ENCODE results near the gene MR1.

Gene MR1

GRCh38 chr1:181073638-181074037 lies 39.9 kb downstream of the MR1 start:
- no peak for DNase-seq

GRCh38 chr1:181075766-181076350 lies 42.1 kb downstream of the MR1 start:
- DNase-seq, result no peak

DNA sequence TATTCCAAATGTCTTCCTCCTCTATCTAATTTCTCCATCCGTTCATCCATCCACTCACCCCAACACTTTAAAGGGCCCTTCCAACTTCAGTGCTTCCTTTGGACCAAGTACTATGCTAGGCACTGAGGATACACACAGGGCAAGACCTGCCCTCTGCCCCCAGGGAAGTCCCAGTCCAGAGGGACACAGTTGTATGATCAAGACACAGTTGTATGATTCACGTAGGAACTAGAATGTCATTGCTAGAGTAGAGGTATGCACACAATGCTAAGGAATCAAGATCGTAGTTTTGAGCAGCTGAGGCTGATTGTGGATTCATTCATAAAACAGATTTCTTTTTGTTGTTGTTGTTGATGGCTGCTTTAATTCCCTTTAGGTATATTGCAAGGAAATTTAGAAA lies 43.1 kb downstream of the MR1 start:
- no peak for DNase-seq

GRCh38 chr1:181077576-181078242 lies 43.9 kb downstream of the MR1 start:
- no peak for DNase-seq

GRCh38 chr1:181079382-181079781 lies 45.6 kb downstream of the MR1 start:
- no peak for DNase-seq

DNA sequence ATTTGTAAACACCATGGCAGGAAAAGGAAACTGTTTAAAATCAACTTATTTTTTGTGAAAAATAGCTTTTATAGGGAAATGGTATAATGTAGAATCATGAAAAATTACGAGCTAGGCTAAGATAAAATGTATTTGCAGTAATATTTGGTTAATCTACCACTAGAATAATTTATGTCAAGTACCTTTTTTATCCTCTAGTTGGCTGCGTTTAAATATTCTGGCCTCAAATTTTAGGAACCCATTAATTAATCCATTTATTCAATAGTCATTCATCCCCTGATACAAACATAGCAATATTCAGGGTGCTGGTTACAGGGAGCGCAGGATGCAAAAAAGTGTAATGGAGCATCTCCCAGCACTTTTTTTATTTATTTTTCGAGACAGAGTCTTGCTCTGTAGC lies 46.1 kb downstream of the MR1 start:
- no peak for DNase-seq

DNA sequence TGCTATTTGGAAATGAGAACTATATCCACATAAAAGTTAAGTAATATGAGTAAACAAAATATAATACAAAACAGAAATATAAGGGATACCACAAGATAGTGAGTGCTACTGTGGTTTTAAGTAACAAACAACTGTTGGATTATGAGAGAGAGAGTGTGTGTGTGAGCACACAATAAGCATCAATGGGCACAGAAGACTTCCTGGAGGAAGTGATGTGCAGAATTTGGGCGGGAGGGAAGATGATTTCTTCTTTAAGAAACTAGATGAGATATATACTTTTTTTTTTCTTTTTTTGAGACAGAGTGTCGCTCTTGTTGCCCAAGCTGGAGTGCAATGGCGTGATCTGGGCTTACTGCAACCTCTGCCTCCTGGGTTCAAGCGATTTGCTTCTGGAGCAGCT lies 46.8 kb downstream of the MR1 start:
- DNase-seq, result no peak

GRCh38 chr1:181081395-181081794 lies 47.6 kb downstream of the MR1 start:
- DNase-seq, result peak; percentile 53 to 82

- peak; percentile 37 to 78 for DNase-seq
These were observed 50.2 kb downstream of the MR1 start for GRCh38 chr1:181083842-181084605.

GRCh38 chr1:181084606-181084969 lies 50.8 kb downstream of the MR1 start:
- no peak for DNase-seq

DNA sequence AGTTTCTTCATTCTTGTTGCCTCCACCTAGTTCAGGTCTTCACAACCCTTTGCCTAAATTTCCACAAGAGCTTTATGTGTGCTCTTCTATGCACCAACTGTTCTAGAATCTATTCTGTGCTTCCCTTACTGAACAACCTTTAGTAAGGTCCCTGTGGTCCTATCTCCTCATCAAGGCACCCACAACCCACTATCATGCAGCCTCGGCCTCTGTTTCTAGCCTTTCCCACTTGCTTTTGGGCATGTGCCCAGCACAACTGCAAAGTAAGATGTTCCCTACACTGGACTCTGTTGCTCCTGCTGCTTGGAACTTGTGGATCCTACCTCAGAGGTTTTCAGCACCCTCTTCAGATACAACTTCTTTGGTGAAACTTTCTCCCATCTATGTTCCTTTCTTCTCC lies 52.3 kb downstream of the MR1 start:
- DNase-seq, result no peak

GRCh38 chr1:181086926-181087325 lies 53.1 kb downstream of the MR1 start:
- no peak for DNase-seq

DNA sequence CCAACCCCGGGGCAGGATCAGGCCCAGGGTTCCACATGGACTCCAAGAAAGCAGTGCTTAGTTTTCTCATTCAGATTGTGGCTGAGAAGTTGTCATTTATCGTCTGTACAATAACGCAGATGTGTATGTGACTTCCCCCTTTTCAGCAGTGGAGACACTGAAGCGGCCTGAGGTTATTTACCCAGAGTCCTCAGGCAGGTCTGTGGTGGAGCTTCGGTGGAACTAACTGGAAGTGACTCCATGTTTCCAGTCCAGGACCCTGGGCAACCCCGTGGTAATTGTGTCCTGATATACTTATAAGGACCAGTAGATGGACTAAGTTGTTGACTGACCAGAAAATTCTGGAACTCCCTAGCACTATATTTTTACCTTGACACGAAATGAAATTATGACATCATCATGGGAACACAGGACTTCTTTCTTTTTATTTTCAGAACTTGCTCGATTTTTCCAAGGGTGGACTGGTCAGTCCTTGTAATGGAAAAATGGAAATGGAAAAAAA lies 53.7 kb downstream of the MR1 start:
- no peak for DNase-seq

GRCh38 chr1:181088079-181089016 lies 54.6 kb downstream of the MR1 start, which contains the start of gene IER5:
TSS of gene IER5 (plus strand) at chr1:181088700. CDS start at chr1:181088903, 203 bp downstream.
- peak; percentile 97 for DNase-seq

- peak in 1 of 2 experiments; percentile 65 for DNase-seq
These were observed 55.4 kb downstream of the MR1 start for GRCh38 chr1:181089017-181089675.

GRCh38 chr1:181089676-181090544 lies 56.1 kb downstream of the MR1 start:
- peak; percentile 42 to 68 for DNase-seq

GRCh38 chr1:181090641-181091126 lies 56.9 kb downstream of the MR1 start:
- DNase-seq, result no peak

DNA sequence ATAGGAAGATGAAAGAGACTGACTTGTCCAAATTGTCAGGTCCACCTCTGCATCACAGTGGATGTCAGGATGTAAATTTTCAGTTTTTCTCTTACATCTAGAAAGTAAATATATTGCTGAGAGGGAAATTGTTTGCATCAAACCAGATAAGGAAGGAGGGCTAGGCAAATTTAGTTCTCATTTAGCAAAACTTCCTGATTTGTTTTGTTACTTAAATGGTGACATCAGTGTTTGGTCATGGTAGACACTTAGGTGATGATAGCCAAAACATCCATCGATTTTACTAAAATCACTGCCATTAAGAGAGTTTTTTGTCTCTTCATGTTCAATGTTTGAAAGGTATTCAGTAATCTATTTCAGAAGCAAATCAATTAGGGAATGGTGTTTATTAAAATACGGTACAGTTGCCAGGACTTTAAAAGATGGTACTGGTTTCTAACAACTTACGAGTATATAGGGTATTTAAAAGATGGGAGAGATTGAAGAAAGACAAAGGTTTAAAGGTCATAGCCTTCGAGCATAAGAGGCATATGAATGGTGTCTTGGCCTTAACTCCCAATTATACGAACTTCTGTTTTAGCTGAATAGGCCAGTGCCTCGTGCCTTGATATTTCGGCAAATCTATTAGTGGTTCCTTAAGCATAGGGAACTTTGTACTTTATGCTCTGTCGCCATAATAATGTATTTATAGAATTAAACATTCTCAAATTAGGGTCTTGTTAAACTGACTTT lies 57.7 kb downstream of the MR1 start:
- no peak for DNase-seq

DNA sequence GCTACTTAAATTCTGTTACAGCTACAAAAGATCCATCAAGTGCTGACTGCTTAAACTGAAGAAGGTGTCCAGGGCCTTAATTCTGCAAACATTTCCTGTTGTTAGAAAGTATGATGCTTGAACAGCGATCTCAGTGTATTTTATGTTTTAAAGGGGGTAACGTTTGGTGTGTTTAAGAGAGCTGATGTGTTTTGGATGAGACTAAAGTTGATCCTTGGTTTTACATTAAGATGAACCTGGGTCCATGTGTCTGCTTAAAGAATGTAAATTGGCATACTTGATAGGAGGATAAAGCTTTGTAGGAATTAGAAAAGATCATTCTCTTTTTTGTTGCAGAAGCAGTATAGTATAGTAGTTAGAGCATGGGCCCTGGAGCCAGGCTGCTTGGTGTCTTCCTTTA lies 58.3 kb downstream of the MR1 start:
- no peak for DNase-seq

GRCh38 chr1:181092883-181093458 lies 59.2 kb downstream of the MR1 start:
- no peak for DNase-seq

Measured in NCI-H2081 (cell line).